NCI-H524 treated with DMSO at 0.1 percent for 48 hours (cell line): ENCODE data around the gene FOXC1.

Experiments used
- DNase-seq: peaks from one replicate; lab custom pipeline; 2025; lab: John Stamatoyannopoulos, UW

FOXC1 gene

GRCh38 chr6:1600063-1600763 is 9.5 kb upstream of the FOXC1 start:
- DNase-seq: no peak

GRCh38 chr6:1600764-1601157 is 9.0 kb upstream of the FOXC1 start:
- DNase-seq: no peak

GRCh38 chr6:1601158-1602048 is 8.3 kb upstream of the FOXC1 start:
- no peak for DNase-seq

- no peak for DNase-seq
Measured at GRCh38 chr6:1602049-1602713, 7.5 kb upstream of the FOXC1 start.

- no peak for DNase-seq
Measured at GRCh38 chr6:1603708-1604107, 6.0 kb upstream of the FOXC1 start.

- no peak for DNase-seq
Measured at GRCh38 chr6:1604158-1605003, 5.3 kb upstream of the FOXC1 start.

GRCh38 chr6:1605004-1605892 is 4.5 kb upstream of the FOXC1 start:
- DNase-seq: no peak

- no peak for DNase-seq
Measured at GRCh38 chr6:1605893-1606779, 3.6 kb upstream of the FOXC1 start.

GRCh38 chr6:1606780-1607515 is 2.8 kb upstream of the FOXC1 start:
- no peak for DNase-seq

- DNase-seq: no peak
Measured at GRCh38 chr6:1607516-1608221, 2.0 kb upstream of the FOXC1 start.

- no peak for DNase-seq
Measured at GRCh38 chr6:1608222-1609040, 1.3 kb upstream of the FOXC1 start.

- DNase-seq: no peak
Measured at GRCh38 chr6:1609041-1609647, 571 bp upstream of the FOXC1 start.

- no peak for DNase-seq
Measured at GRCh38 chr6:1610497-1611321, 994 bp downstream of the FOXC1 start.

- no peak for DNase-seq
Measured at GRCh38 chr6:1611322-1611571, 1.5 kb downstream of the FOXC1 start.

- DNase-seq: no peak
Measured at GRCh38 chr6:1611572-1612298, 2.0 kb downstream of the FOXC1 start.
